Fibroblast of pulmonary artery (primary cell): ENCODE data around the gene CCSAP.

ENCODE experiments used
- DNase-seq: peaks from one replicate; pipeline ENCODE4 v3.0.0-alpha.2; 2010; ENCODE audit warnings: low read depth
- H3K4me3 ChIP-seq: replicated peaks from 2 replicates; pipeline ENCODE4 v1.5.1; 2011; ENCODE audit warnings: low read depth, mild to moderate bottlenecking, control low read depth, low read length, moderate library complexity
- CTCF ChIP-seq: IDR thresholded peaks from 2 replicates; pipeline ENCODE4 v1.5.1; 2011; ENCODE audit warnings: mild to moderate bottlenecking, control low read depth, low read length, inconsistent platforms; ENCODE audit errors: missing control alignments

Gene CCSAP

GRCh38 chr1:229288516-229288915 lies 54.3 kb downstream of the CCSAP start:
- H3K4me3 ChIP-seq: no peak overlapping the region
- DNase-seq: no peak
- TF ChIP-seq CTCF: no peak

- DNase-seq: no peak
- TF ChIP-seq CTCF: no peak
- H3K4me3 ChIP-seq: no peak overlapping the region
These were observed 55.6 kb downstream of the CCSAP start for GRCh38 chr1:229287267-229287666.

- no peak overlapping the region for H3K4me3 ChIP-seq
These were observed 56.6 kb downstream of the CCSAP start for GRCh38 chr1:229286099-229286766.

GRCh38 chr1:229285440-229285839 lies 57.4 kb downstream of the CCSAP start:
- TF ChIP-seq CTCF: no peak
- H3K4me3 ChIP-seq: no peak overlapping the region

More at GRCh38 chr1:229286099-229286766, 56.6 kb downstream of the CCSAP start:
- TF ChIP-seq CTCF: no peak
- DNase-seq: no peak

GRCh38 chr1:229284887-229285286 lies 58.0 kb downstream of the CCSAP start:
- no peak overlapping the region for H3K4me3 ChIP-seq
- TF ChIP-seq CTCF: no peak
- no peak for DNase-seq

More at GRCh38 chr1:229285440-229285839, 57.4 kb downstream of the CCSAP start:
- DNase-seq: no peak

- no peak for TF ChIP-seq CTCF
- no peak overlapping the region for H3K4me3 ChIP-seq
- DNase-seq: no peak
These were observed 59.6 kb downstream of the CCSAP start for GRCh38 chr1:229283183-229283611.

GRCh38 chr1:229282295-229282823 lies 60.5 kb downstream of the CCSAP start:
- DNase-seq: no peak
- TF ChIP-seq CTCF: no peak
- H3K4me3 ChIP-seq: no peak overlapping the region
